HG03064 (cell line): ENCODE data around the gene NCAPG2.

ENCODE experiments used
- ATAC-seq: cut with Tn5 transposase; IDR thresholded peaks from one replicate; pipeline ENCODE4 v1.9.1; 2021; ENCODE audit warnings: low read depth; ENCODE audit not compliant: unreplicated experiment

The NCAPG2 gene

DNA sequence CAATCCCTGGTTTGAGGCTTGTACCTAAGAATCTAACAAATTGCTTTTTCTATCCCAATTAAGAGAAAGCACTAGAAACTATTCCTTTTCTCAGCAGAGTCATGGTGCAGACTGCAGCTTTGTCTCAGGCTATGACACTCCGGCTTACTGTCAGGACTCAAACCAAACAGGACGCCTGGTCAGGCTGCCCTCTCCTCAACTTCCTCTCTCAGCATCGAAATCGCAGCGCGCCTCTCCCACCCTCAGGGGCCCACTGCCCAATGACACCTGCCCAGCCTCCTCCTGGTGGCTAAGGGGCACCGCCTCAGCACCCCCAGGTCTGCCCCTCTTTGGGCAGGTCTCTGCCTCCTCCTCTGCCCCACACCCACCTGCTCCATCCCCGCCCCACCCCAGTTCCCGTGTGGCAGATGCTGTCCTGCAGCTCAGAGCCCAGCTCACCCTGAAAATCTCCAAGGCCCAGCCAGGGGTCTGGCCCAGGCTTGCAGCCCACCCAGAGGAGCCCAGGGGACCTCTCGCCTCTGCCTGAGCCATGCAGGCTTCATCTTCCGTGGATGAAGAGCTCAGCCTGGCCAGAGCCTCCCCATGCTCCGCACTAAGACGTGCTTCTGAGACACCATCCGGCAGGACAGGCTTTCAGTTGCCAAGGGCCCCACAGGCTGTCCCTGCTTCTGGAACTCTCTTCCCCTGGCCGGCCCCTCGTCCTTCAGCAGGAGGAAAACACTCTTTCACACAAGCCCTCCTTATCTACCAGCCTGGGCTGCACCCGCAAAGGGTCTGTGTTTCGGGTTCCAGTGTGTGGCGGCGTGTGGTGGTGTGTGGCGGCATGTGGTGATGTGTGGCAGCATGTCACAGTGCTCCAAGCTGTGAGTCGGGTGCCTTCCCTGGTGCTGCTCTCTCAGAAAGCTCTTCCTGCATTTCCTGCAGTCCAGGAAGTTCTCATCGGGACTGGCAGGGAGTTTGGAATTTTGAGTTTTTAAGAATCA is 100.5 kb downstream of the NCAPG2 start:
- no peak for ATAC-seq

- ATAC-seq = no peak
Observed at GRCh38 chr7:158602905-158603772, 101.5 kb downstream of the NCAPG2 start.

DNA sequence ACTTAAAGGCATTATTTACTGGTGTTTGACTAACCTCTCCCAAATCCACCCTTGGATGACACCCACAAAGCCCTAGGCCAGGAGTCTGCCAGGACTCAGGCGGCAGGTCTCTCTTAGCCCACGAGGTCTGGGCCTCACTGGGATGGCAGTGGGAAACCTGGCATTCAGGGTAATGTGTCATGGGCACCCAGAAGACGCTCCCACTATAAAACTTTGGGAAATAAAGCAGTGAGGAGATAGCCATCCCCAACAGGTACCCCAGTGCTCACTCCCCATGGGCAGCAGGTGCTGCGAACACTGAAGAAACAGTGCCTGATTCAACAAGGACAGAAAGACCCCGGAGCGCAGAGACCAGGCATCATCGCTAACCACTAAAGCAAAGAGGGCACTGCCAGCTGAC is 102.6 kb downstream of the NCAPG2 start:
- ATAC-seq = no peak

DNA sequence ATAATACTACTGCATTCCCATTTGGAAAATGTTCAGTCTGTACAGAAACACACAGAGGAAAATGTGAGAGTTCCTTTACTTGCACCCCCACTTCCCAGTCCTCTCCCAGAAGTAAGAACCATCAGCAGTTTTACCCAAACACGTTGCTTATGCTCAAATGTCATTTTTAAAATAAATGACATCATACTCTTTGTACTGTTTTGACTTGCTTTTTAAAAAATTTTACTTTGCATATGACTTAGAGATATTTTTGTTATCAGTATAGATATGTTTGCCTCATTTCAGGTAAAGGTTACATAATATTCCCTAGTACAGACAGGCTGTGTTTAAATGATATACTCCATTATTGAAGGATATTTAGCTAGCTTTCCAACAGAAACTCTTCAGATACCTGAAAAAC is 103.5 kb downstream of the NCAPG2 start:
- no peak for ATAC-seq

DNA sequence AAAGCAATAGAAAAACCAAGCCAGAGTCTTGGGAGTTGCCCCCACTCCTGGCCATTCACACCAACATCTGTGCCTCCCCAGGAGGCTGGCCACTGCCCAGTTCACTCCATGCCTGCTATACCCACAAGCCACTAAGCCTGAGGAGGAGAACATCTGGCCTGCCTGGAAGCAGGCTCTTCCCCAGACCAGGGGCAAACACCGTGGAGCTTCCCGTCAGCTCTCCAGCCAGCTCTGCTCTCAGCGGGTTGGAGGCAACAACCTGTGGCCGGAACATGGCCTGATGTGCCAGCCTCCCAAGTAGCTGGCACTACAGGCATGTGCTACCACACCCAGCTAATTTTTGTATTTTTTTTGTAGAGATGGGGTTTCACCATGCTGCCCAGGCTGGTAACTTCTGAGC is 107.9 kb downstream of the NCAPG2 start:
- no peak for ATAC-seq

DNA sequence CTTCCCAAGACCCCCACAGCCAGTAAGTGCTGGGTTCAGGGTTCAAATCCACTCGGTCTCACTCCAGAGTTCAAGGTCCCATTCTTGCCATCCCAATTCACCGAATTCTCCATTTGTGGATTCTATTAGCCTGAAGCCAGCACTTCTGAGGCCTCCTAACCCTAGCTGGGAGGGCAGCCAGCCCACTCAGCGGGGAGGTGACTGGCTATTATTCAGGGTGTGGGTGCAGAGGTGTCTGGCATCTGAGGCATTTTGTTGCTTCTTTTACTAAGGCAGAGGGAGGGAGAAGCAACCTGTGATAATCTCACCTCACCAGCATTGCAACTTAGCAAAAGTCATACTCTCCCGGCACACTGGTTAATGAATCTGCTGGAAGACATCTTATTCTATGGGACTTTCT is 108.3 kb downstream of the NCAPG2 start:
- no peak for ATAC-seq

GRCh38 chr7:158595068-158595467 is 109.5 kb downstream of the NCAPG2 start:
- ATAC-seq = no peak

DNA sequence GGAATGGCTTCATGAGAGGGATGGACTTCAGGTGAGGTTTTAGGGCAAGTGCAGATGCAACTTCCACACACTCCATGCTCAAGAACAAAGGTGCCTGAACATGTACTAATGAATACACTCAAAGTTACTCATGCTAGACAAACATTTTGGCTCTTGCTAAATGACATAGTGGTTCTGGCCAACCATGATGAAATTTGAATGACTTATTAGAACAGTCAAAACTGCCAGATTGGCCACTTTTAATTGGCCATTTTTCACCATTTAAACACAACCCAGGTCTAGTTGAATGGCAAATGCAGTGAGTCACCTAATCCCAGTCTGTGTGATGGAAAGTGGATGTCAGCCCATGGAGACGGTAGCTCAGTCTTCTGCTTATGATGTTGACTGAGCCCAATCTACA is 112.1 kb downstream of the NCAPG2 start:
- ATAC-seq = no peak

DNA sequence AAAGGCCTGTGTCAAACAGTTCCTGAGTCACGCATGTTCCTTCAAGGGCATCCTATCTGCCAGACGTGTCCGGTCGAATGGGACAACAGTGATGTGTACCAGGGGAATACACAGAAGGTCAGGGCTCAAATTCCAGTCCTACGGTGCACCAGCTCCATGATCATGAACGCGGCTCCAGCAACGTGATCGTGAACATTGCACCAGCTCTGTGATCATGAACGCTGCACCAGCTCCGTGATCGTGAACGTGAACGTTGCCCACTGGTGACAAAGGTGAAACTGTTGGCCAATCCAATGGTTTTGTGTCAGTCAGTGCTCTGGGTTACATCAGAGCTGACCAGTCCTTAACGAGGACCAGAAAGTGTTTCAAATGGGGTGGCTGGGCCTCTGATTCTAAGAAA is 112.7 kb downstream of the NCAPG2 start:
- ATAC-seq = no peak

- no peak for ATAC-seq
Observed at GRCh38 chr7:158590181-158590530, 114.4 kb downstream of the NCAPG2 start.

DNA sequence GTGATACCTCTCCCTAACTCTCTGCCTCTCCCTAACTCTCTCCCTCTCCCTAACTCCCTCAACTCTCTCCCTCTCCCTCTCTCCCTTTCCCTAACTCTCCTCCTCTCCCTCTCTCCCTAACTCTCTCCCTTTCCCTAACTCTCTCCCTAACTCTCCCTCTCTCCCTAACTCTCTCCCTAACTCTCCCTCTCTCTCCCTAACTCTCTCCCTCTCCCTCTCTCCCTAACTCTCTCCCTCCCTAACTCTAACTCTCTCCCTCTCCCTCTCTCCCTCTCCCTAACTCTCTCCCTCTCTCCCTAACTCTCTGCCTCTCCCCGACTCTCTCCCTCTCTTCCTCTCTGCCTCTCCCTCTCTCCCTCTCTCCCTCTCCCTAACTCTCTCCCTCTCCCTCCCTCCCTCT is 115.0 kb downstream of the NCAPG2 start:
- ATAC-seq = no peak

DNA sequence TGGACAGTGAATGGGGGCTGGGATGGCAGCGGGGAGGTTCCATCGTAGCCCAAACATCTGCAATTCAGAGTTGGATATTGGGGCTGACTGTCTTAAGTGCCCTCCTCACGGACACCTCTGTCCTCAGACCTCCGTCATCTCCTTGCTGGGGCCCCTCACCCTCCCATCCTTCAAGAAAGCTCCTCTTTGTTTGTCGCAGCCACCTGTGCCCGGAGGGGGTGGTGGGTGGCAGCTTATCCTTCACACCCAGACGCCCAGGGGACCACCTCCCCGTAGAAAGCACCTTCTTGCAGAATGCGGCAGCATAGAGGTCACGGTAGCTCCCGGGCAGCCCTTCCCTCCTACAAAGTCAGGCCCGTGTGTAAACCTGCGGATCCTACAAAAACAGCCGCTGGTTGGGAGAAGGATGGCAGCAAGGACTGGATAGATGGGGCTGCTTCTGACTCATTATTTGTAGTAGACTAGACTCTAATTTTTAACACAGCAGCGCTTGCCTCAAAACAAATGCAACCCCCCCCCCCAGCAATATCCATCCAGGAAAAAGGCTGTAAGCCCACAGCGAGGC is 115.6 kb downstream of the NCAPG2 start:
- no peak for ATAC-seq

GRCh38 chr7:158588085-158588877 is 116.3 kb downstream of the NCAPG2 start:
- peak; percentile 12 for ATAC-seq

- ATAC-seq = peak; percentile 57
Observed at GRCh38 chr7:158587162-158588084, 117.2 kb downstream of the NCAPG2 start, which contains the start of gene PTPRN2. TSS of gene PTPRN2 (minus strand) at chr7:158587823.

DNA sequence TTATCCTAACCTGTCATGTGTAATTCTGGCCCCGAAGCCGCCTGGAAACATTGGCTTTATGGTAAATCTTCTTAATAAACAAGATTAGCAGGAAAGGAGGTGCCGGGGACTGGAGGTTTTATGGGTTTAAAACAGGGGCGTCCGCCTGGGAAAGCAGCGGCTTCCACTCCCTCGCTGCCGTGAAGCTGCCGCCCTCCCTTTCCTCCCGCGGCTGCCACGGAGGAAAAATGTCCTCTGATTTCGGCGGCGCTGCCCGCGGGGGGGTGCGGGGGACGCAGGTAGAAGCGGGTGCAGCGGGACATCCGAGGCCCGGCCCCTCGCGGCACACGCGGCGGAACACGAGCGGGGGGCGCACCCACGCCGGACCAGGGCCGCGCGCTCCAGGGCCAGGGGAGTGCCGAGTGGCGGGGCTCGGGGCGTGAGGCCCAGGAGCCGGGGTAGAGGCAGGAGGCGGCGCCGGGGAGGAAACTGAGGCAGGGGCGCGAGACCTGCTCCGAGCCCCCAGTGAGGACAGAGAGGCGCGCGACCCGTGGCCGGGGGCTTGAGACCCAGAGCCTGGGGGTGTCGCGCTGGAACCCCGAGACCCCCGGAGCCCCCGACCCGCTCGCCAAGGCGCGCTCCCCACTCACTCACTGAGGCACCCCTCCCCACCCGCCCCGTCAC is 118.0 kb downstream of the NCAPG2 start:
- ATAC-seq = no peak

- no peak for ATAC-seq
Observed at GRCh38 chr7:158585721-158586498, 118.7 kb downstream of the NCAPG2 start.

DNA sequence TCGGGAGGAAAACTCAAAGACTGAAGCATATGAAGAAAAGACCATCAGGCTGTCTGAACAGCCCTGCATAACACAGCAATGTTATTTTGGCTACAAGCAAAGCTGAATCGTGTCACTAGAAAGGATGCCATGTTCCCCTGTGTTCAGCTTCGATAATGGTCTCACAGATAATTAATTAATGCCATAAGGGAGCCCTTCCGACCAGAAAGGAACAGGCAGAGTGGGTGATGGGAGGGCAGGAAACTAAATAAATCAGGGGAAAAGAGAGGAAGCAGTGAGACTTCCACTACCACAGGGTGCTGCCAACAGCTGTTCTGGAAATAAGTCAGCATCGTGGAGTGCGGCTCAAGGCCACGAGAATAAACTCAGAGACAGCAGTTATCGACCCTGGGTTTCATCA is 120.2 kb downstream of the NCAPG2 start:
- ATAC-seq = no peak

DNA sequence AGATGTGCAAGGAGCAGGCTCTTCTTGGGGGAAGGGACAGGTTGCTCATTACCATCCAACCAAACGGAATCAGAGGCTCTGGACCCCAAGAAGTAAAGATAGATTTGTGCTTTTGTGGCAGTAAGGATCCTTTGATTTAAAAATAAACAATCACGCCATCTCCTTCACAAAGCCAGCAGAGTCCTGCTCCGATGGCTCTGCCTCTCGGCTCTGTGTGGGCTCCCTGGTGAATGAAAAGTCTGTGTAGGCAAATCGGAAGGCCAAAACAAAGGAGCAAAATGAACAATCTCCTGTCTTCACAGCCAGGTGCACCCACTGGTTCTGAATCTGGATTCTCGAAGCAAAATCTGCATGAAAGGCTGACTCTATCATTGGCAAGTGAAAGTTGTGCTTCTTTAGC is 120.8 kb downstream of the NCAPG2 start:
- no peak for ATAC-seq
